GM15510 (cell line): ENCODE measurements around the gene FOXD1.

Experiments used
- POLR2A ChIP-seq: IDR thresholded peaks from 3 replicates; pipeline ENCODE4 v1.6.1; 2011; ENCODE audit warnings: borderline replicate concordance; ENCODE audit not compliant: insufficient read length; ENCODE audit errors: extremely low read depth

FOXD1 gene

DNA sequence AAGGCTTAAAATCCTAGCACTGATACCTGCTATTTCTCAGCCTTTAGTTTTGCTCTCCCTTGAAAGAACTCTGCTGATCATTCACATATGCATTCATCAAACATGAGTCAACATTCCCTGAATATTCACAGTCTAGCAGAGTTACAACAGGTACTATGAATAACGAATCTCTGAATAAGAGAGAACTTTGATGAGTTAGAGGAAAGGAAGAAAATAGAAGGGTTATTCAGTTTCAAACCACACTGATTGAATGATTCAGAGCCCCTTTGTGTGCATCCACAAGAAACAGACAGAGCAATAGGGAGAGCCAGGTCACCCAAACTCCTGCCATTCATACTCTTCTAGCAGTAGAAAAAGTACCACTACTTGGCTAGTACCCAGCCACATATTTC, 36.0 kb downstream of the FOXD1 start:
- no peak for TF ChIP-seq POLR2A

DNA sequence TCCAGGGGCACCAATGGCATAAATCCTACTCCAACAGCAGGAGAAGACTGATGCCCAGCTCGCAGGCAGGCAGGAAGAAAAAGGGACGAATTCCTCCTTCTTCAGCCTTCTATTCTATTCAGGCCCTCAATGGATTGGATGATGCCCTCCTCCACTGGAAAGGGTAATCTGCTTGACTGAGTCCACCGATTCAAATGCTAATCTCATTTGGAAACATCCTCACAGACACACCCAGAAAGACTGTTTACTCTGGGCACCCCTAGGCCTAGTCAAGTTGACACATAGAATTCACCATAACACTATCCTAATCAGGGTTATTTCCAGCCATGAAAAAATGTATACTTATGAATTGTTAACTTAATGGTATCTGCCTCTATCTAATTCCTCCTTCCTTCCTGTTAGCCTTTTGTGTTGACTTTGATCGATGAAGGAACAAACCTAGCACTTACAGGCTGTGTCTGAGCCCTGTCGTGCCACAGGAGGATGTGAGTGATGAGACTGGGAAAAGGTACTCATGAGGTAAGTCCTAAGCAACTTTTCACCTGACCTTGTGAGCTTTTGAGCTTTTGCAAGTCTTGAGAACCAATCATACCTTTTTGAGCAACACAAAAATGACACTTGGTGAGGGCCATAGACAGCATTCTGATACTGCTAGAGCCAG, 36.5 kb downstream of the FOXD1 start:
- TF ChIP-seq POLR2A: no peak

- no peak for TF ChIP-seq POLR2A
These were observed 42.9 kb downstream of the FOXD1 start for GRCh38 chr5:73405691-73406090.

- TF ChIP-seq POLR2A: no peak
These were observed 48.8 kb downstream of the FOXD1 start for GRCh38 chr5:73399775-73400174.
